OCI-LY3 (cell line): ENCODE measurements around the gene VENTX.

Source experiments
- EZH2phosphoT487 ChIP-seq: fragments of 200-600 bp; shearing (Covaris generic); IDR thresholded peaks from 2 replicates; pipeline ENCODE4 v1.6.1; 2018; ENCODE audit warnings: antibody characterized with exemption, mixed run types, low read depth
- TF ChIP-seq, protein P1 (sequence below): fragments of 200-600, 300-600 bp; sonication (generic); IDR thresholded peaks from 2 replicates; pipeline ENCODE4 v1.5.1; 2014; ENCODE audit warnings: antibody characterized with exemption, low read length, low read depth

GRCh38 chr10:133208466-133208865 is 29.2 kb upstream of the VENTX start:
- TF ChIP-seq, protein P1, sequence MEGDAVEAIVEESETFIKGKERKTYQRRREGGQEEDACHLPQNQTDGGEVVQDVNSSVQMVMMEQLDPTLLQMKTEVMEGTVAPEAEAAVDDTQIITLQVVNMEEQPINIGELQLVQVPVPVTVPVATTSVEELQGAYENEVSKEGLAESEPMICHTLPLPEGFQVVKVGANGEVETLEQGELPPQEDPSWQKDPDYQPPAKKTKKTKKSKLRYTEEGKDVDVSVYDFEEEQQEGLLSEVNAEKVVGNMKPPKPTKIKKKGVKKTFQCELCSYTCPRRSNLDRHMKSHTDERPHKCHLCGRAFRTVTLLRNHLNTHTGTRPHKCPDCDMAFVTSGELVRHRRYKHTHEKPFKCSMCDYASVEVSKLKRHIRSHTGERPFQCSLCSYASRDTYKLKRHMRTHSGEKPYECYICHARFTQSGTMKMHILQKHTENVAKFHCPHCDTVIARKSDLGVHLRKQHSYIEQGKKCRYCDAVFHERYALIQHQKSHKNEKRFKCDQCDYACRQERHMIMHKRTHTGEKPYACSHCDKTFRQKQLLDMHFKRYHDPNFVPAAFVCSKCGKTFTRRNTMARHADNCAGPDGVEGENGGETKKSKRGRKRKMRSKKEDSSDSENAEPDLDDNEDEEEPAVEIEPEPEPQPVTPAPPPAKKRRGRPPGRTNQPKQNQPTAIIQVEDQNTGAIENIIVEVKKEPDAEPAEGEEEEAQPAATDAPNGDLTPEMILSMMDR: no peak
- no peak for TF ChIP-seq EZH2phosphoT487
